SK-N-SH treated with all-trans-retinoic acid at 6 μM for 48 hours (cell line): ENCODE measurements around the gene MITF.

Experiments
- CSRNP3 ChIP-seq: fragments of 250-450 bp; sonication (Bioruptor Pico); IDR thresholded peaks from 2 replicates; pipeline ENCODE4 v1.5.1; 2021; ENCODE audit warnings: mild to moderate bottlenecking, moderate library complexity
- PATZ1 ChIP-seq: fragments of 250-450 bp; sonication (Bioruptor Pico); IDR thresholded peaks from 2 replicates; pipeline ENCODE4 v1.8.0; 2020; ENCODE audit warnings: mild to moderate bottlenecking, moderate library complexity, borderline replicate concordance
- RARB ChIP-seq: fragments of 250-450 bp; sonication (Bioruptor Pico); IDR thresholded peaks from 2 replicates; pipeline ENCODE4 v1.8.0; 2021; ENCODE audit warnings: mild to moderate bottlenecking, moderate library complexity
- TSHZ2 ChIP-seq: fragments of 250-450 bp; sonication (Bioruptor Pico); IDR thresholded peaks from 2 replicates; pipeline ENCODE4 v1.5.0; 2020; ENCODE audit warnings: mild to moderate bottlenecking, moderate library complexity

GRCh38 chr3:69890084-69890483, 150.8 kb downstream of the MITF start:
- TF ChIP-seq RARB (CRISPR knock-in tag): no peak
- no peak for TF ChIP-seq CSRNP3 (CRISPR knock-in tag)
- TF ChIP-seq TSHZ2 (CRISPR knock-in tag): no peak
- no peak for TF ChIP-seq PATZ1 (CRISPR knock-in tag)
